ENCODE results near the gene MANF. TPM values are rescaled to one million over a fixed set of nuclear protein-coding genes. Genes with fewer than 3 reads are reported as not detected.

The MANF gene
- total and polyA plus RNA-seq, 7 donors = 12.6 to 42.4 (median 18.3) TPM

DNA sequence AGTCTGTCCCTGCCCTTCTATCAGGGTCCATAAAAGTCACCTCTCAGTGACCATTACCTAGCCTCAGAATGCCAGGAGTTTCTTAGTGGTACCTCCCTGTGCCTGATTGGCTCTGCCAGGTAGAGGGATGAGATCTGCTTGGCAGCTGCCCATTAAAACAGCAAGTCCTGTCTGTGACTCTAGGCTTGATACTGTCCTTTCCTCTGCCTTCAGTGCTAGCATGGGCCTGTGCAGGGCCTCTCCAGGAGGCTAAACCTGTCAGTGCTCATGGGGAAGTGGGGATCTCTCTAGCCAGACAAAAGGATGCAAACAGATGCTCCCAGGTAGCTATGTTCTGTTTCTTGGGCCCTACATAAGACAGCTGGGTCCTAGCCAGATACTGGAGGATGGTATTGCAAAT, 10.0 kb upstream of the MANF start:
- Histone ChIP-seq H3K4me3 (no peak overlapping the region), H3K36me3 (ENCODE audit: insufficient read depth in 1 of 2, low read depth in 1 of 2) (no peaks in the 10 kb centered on the region), H3K4me1 (peaks cover 8% of the 10 kb centered on the region), H3K9me3 (no peaks in the 10 kb centered on the region), H3K27ac (no peak overlapping the region), H3K27me3 (ENCODE audit: insufficient read depth in 3 of 3, low read length in 2 of 3) (no peaks in the 10 kb centered on the region)
- TF ChIP-seq, protein P1, sequence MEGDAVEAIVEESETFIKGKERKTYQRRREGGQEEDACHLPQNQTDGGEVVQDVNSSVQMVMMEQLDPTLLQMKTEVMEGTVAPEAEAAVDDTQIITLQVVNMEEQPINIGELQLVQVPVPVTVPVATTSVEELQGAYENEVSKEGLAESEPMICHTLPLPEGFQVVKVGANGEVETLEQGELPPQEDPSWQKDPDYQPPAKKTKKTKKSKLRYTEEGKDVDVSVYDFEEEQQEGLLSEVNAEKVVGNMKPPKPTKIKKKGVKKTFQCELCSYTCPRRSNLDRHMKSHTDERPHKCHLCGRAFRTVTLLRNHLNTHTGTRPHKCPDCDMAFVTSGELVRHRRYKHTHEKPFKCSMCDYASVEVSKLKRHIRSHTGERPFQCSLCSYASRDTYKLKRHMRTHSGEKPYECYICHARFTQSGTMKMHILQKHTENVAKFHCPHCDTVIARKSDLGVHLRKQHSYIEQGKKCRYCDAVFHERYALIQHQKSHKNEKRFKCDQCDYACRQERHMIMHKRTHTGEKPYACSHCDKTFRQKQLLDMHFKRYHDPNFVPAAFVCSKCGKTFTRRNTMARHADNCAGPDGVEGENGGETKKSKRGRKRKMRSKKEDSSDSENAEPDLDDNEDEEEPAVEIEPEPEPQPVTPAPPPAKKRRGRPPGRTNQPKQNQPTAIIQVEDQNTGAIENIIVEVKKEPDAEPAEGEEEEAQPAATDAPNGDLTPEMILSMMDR (IDR thresholded peaks at IDR 0.05) = no peak
- intact Hi-C loops (cut with DNase I) = loop anchor here in 1 of 2 donors (10.0 kb wide), 1 partner anchor 430 kb away; no protein-coding TSS in a partner anchor
- ATAC-seq = no peak
- DNase-seq = no peak

DNA sequence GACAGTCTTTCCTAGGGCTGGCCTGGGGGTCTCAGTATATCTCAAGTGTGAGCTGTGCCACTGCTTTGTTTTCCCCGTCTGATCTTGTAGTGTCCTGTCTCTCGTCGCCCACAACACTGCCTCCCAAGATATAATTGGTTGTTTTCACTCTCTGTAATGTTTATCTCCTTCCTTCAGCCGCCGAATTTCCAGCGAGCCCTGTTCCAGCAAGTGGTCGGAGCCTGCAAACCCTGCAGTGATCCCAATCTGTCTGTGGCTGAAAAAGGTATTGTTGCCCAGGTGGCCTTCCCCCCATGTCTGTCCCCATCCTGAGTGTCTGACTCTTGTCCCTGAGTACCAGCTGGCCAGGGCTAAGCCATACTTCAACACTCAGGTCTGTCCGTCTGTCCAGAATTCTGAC, 9.5 kb upstream of the MANF start:
- TF ChIP-seq, protein P1 (IDR thresholded peaks at IDR 0.05) = no peak
- intact Hi-C loops (cut with DNase I) = loop anchor here in 1 of 2 donors (10.0 kb wide), 1 partner anchor 429 kb away; no protein-coding TSS in a partner anchor
- no peak overlapping the region for H3K27ac ChIP-seq
- peaks cover 8% of the 10 kb centered on the region for H3K4me1 ChIP-seq
- ATAC-seq (no peak), DNase-seq (no peak)
- no peaks in the 10 kb centered on the region for H3K36me3 ChIP-seq (ENCODE audit: insufficient read depth in 1 of 2, low read depth in 1 of 2)
- no peaks in the 10 kb centered on the region for H3K27me3 ChIP-seq (ENCODE audit: insufficient read depth in 3 of 3, low read length in 2 of 3)
- no peaks in the 10 kb centered on the region for H3K9me3 ChIP-seq
- H3K4me3 ChIP-seq = no peak overlapping the region
- WGBS, 3 donors = 81 to 88% (median 84%) methylated on average over 8 of the region's 8 CpGs

DNA sequence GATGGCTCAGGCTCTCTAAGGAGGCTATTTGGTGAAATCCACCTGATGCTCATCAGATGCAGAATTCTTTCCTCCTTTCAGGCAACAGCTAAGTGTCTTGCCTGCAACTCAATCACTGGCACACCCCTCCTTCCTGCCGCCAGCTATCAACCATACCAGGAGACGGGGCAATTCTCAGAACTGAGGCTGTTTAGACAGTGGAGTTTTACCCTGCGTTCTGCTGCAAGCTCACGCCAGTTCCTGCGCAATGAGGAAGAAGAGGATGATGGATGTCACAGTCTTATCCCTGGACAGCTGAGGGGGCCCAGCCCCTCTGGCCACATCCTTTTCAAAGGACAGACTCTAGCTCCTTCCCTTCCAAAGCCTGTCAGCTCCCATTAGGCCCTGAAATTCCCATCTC, 7.0 kb upstream of the MANF start:
- intact Hi-C loops (cut with DNase I) = loop anchor here in 1 of 2 donors (10.0 kb wide), 1 partner anchor 427 kb away; no protein-coding TSS in a partner anchor
- DNase-seq (no peak), ATAC-seq (no peak)
- WGBS, 3 donors = 77 to 91% (median 80%) methylated on average over 5 of the region's 5 CpGs
- Histone ChIP-seq H3K4me3 (no peak overlapping the region), H3K36me3 (ENCODE audit: insufficient read depth in 1 of 2, low read depth in 1 of 2) (no peaks in the 10 kb centered on the region), H3K27me3 (ENCODE audit: insufficient read depth in 3 of 3, low read length in 2 of 3) (no peaks in the 10 kb centered on the region), H3K27ac (no peak overlapping the region), H3K9me3 (no peaks in the 10 kb centered on the region), H3K4me1 (peaks cover 2% of the 10 kb centered on the region)
- TF ChIP-seq, protein P1 (IDR thresholded peaks at IDR 0.05) = no peak

DNA sequence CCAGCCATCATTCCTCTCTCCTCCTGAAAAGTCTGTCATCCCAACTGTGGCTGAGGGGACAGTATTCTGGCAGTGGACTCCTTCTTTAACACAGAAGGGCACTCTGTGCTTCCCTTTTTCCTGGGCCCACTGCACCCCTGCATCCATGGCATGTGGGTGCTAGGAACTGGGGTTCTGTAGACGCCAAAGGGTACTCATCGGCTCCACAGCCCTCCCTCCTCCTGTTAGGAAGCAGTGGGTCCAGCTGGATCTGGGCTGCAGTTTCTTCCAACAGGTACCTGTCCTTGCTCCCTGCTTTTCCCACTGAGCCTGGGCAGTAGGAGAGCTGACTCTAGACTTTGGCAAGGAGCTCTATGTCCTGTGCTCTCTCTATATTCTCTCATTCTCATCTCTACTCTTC, 6.4 kb upstream of the MANF start:
- 57 to 85% (median 81%) methylated on average over 2 of the region's 2 CpGs for WGBS, 3 donors
- ATAC-seq = no peak
- H3K4me3 ChIP-seq = no peak overlapping the region
- H3K27ac ChIP-seq = no peak overlapping the region
- peaks cover 3% of the 10 kb centered on the region for H3K4me1 ChIP-seq
- intact Hi-C loops (cut with DNase I) = loop anchor here in 1 of 2 donors (10.0 kb wide), 1 partner anchor 426 kb away; no protein-coding TSS in a partner anchor
- TF ChIP-seq, protein P1 (IDR thresholded peaks at IDR 0.05) = no peak
- H3K9me3 ChIP-seq = no peaks in the 10 kb centered on the region
- no peaks in the 10 kb centered on the region for H3K27me3 ChIP-seq (ENCODE audit: insufficient read depth in 3 of 3, low read length in 2 of 3)
- H3K36me3 ChIP-seq (ENCODE audit: insufficient read depth in 1 of 2, low read depth in 1 of 2) = no peaks in the 10 kb centered on the region
- DNase-seq = no peak

DNA sequence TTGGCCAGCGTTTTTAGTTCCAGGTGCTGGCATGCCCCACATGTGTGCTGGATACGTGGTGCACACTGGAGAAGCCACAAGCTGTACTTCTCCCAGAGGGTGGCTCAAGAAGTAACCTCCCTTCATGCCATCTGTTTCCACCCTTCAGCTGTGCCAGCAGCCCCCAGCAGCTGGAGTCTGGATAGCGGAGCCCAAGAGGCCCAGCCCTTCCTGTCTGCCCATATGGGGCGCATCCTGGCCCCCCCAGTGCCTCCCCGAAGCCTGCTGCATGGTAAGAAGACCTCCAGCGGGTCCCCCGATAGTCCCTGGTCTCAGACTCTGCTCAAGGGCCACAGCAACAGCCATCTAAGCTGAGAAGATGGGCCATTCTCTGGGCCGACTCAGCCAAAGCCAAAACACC, 5.8 kb upstream of the MANF start:
- H3K27me3 ChIP-seq (ENCODE audit: insufficient read depth in 3 of 3, low read length in 2 of 3) = no peaks in the 10 kb centered on the region
- no peak for DNase-seq
- WGBS, 3 donors = 31 to 38% (median 35%) methylated on average over 8 of the region's 8 CpGs

More for the DNA sequence above, 5.8 kb upstream of the MANF start:
- intact Hi-C loops (cut with DNase I) = loop anchor here in 1 of 2 donors (10.0 kb wide), 1 partner anchor 426 kb away; no protein-coding TSS in a partner anchor
- H3K36me3 ChIP-seq (ENCODE audit: insufficient read depth in 1 of 2, low read depth in 1 of 2) = no peaks in the 10 kb centered on the region
- H3K4me1 ChIP-seq = peaks cover 6% of the 10 kb centered on the region
- TF ChIP-seq, protein P1 (IDR thresholded peaks at IDR 0.05) = no peak
- no peaks in the 10 kb centered on the region for H3K9me3 ChIP-seq
- H3K4me3 ChIP-seq = no peak overlapping the region
- ATAC-seq = no peak
- no peak overlapping the region for H3K27ac ChIP-seq

All from psoas muscle (tissue), 8 donors.